ENCODE results near the gene SDCCAG8. TPM values are rescaled to one million over a fixed set of nuclear protein-coding genes. Genes with fewer than 3 reads are reported as not detected.
A peak's percentile ranks its signal among the peaks of the same experiment; 100 is the strongest.

The SDCCAG8 gene
- total RNA-seq, 1 donor from 2014 or later: 105 TPM

GRCh38 chr1:243286409-243287122 is 30.7 kb downstream of the SDCCAG8 start:
- DNase-seq: no peak

- no peak for DNase-seq
Measured at GRCh38 chr1:243287123-243287460, 31.3 kb downstream of the SDCCAG8 start.

GRCh38 chr1:243287652-243288051 is 31.8 kb downstream of the SDCCAG8 start:
- no peak for DNase-seq

GRCh38 chr1:243288062-243288461 is 32.2 kb downstream of the SDCCAG8 start:
- no peak for DNase-seq

- no peak for DNase-seq
Measured at GRCh38 chr1:243291292-243291691, 35.5 kb downstream of the SDCCAG8 start.

- no peak for DNase-seq
Measured at GRCh38 chr1:243292117-243292516, 36.3 kb downstream of the SDCCAG8 start.

- DNase-seq: no peak
Measured at GRCh38 chr1:243293941-243294722, 38.3 kb downstream of the SDCCAG8 start.

- no peak for DNase-seq
Measured at GRCh38 chr1:243294723-243295121, 38.9 kb downstream of the SDCCAG8 start.

- no peak for DNase-seq
Measured at GRCh38 chr1:243299069-243299468, 43.2 kb downstream of the SDCCAG8 start.

- no peak for DNase-seq
Measured at GRCh38 chr1:243301059-243301458, 45.2 kb downstream of the SDCCAG8 start.

- DNase-seq: no peak
Measured at GRCh38 chr1:243311809-243312208, 56.0 kb downstream of the SDCCAG8 start.

GRCh38 chr1:243312952-243313634 is 57.3 kb downstream of the SDCCAG8 start:
- DNase-seq: no peak

GRCh38 chr1:243313635-243314536 is 58.0 kb downstream of the SDCCAG8 start:
- DNase-seq: no peak

GRCh38 chr1:243315455-243315854 is 59.6 kb downstream of the SDCCAG8 start:
- DNase-seq: no peak

- DNase-seq: no peak
Measured at GRCh38 chr1:243315893-243316292, 60.1 kb downstream of the SDCCAG8 start.

- DNase-seq: peak; percentile 72
Measured at GRCh38 chr1:243316366-243316989, 60.6 kb downstream of the SDCCAG8 start.

- no peak for DNase-seq
Measured at GRCh38 chr1:243320224-243320623, 64.4 kb downstream of the SDCCAG8 start.

GRCh38 chr1:243322326-243322725 is 66.5 kb downstream of the SDCCAG8 start:
- DNase-seq: no peak

GRCh38 chr1:243323491-243323890 is 67.7 kb downstream of the SDCCAG8 start:
- no peak for DNase-seq

GRCh38 chr1:243325305-243325890 is 69.6 kb downstream of the SDCCAG8 start:
- DNase-seq: no peak

- no peak for DNase-seq
Measured at GRCh38 chr1:243332440-243332839, 76.6 kb downstream of the SDCCAG8 start.

Measured in occipital lobe (tissue), 2 donors.